ENCODE data around the gene CYP3A4.
"Not testable (repeated sequence)": the region's sequence is repeated elsewhere in the genome, so short reads cannot be mapped to it uniquely, and the experiment has no call there.

Gene CYP3A4

DNA sequence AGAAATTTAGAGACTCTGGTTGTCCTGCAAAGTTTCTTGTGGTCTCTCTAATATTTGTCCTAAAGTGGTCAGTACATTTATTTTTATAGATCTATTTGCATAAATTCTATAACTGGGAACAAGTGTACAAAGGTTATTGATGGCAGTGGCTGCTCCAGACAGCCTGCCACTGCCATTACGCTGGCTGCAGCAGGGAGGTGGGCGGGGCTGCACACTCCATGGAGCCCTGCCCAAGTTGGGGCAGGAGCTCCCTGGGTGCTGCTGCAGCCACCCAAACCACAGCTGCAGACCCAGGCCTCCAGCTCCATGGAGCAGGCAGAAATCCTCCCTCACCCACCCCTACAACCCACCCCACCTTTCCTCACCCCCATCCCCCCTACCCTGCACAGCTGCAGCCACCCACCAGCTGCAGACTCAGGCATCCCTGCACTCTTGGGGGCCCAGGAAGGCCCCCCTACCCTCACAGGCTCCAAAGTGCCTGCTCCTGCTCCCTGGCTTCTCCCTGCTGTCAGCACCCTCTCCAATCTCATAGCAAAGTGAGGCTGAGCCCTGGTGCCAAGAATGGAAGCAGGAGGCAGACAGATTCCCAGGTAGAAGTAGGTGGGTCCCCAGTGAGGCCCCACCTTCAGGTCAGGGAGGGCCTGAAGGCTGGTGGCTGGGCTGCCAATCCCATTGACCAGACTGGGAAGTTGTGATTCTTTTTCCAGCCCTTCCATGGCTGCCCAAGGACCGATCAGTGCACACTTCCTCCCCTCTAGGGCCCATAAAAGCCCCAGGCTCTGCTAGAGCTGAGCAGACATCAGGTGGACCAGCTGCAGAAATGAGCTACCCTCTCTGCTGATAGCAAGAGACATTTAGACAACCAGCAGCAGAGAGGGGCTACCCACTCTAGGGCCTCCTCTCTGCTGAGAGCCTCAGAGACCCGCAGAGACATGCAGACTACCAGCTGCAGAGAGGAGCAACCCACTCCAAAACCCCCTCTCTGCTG is 39.0 kb upstream of the CYP3A4 start:
- DNase-seq (ENCODE audit: insufficient read length, low spot score) (no peak), FAIRE-seq (no peak)
- TF ChIP-seq PAX5 (IDR thresholded peaks at IDR 0.05; ENCODE audit: insufficient read depth, low read length, severe bottlenecking), result no peak
- TF ChIP-seq POU2F2 (IDR thresholded peaks at IDR 0.05; ENCODE audit: low read depth, low read length), result no peak
- TF ChIP-seq TAF1 (IDR thresholded peaks at IDR 0.05; ENCODE audit: low read depth, low read length), result no peak
- no peak for TF ChIP-seq SPI1 (IDR thresholded peaks at IDR 0.05; ENCODE audit: low read depth, low read length)
- no peak for TF ChIP-seq POLR2AphosphoS5 (IDR thresholded peaks at IDR 0.05; ENCODE audit: low read depth, low read length)
- no peak for TF ChIP-seq POLR2A (IDR thresholded peaks at IDR 0.05; ENCODE audit: low read depth, low read length)

DNA sequence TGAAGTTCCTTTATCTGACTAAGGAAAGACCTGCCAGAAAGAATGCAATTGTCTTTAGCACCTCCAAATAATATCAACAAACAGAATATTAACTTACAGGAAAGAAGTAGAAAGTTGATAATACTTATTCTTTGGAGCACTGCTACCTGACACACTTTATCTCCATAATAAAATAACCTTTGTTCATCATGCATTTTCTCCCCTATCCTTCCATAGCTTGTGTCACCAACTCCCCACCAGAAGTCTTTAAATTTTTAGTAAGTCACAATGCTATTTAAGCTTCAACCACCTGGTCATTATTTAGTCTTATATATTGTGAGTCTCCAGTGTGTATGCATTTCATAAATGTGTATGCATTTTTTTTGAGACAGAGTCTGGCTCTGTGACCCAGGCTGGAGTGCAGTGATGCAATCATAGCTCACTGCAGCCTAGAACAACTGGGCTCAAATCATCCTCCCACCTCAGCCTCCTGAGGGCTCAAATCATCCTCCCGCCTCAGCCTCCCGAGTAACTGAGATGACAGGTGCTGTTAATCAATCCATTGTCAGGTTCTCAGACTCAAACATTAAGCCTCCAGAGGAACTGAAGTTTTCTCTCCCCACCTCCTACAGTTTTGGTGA is 36.5 kb upstream of the CYP3A4 start:
- DNase-seq (ENCODE audit: insufficient read length, low spot score) (no peak), FAIRE-seq (no peak)
- no peak for TF ChIP-seq SPI1 (IDR thresholded peaks at IDR 0.05; ENCODE audit: low read depth, low read length)
- no peak for TF ChIP-seq POU2F2 (IDR thresholded peaks at IDR 0.05; ENCODE audit: low read depth, low read length)
- no peak for TF ChIP-seq PAX5 (IDR thresholded peaks at IDR 0.05; ENCODE audit: insufficient read depth, low read length, severe bottlenecking)
- TF ChIP-seq POLR2A (IDR thresholded peaks at IDR 0.05; ENCODE audit: low read depth, low read length), result no peak
- TF ChIP-seq TAF1 (IDR thresholded peaks at IDR 0.05; ENCODE audit: low read depth, low read length), result no peak
- TF ChIP-seq POLR2AphosphoS5 (IDR thresholded peaks at IDR 0.05; ENCODE audit: low read depth, low read length), result no peak

DNA sequence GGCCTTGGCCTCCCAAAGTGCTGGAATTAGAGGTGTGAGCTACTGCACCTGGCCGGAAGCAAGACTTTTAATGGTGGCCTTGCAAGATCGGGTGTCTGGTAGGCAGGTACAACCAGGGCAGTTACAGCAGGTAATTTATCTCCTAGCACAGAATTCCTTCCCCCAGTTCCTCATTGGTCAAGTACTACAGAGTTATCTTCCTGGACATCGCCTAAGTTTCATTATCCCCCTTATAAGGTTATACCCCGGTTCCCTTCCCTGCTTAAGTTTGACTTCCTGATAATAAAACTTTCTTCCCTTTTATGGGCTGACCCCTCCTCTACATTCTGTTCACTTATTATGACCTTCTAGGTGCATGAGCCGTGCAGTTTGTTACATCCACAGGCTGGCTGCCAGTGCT is 24.8 kb upstream of the CYP3A4 start:
- no peak for DNase-seq (ENCODE audit: insufficient read length, low spot score)
- FAIRE-seq, result no peak
- TF ChIP-seq POLR2A (IDR thresholded peaks at IDR 0.05; ENCODE audit: low read depth, low read length), result no peak
- no peak for TF ChIP-seq SPI1 (IDR thresholded peaks at IDR 0.05; ENCODE audit: low read depth, low read length)
- no peak for TF ChIP-seq PAX5 (IDR thresholded peaks at IDR 0.05; ENCODE audit: insufficient read depth, low read length, severe bottlenecking)
- TF ChIP-seq TAF1 (IDR thresholded peaks at IDR 0.05; ENCODE audit: low read depth, low read length), result no peak

GRCh38 chr7:99806839-99807478 is 23.0 kb upstream of the CYP3A4 start:
- FAIRE-seq (no peak), DNase-seq (ENCODE audit: insufficient read length, low spot score) (no peak)
- no peak for TF ChIP-seq POLR2AphosphoS5 (IDR thresholded peaks at IDR 0.05; ENCODE audit: low read depth, low read length)

DNA sequence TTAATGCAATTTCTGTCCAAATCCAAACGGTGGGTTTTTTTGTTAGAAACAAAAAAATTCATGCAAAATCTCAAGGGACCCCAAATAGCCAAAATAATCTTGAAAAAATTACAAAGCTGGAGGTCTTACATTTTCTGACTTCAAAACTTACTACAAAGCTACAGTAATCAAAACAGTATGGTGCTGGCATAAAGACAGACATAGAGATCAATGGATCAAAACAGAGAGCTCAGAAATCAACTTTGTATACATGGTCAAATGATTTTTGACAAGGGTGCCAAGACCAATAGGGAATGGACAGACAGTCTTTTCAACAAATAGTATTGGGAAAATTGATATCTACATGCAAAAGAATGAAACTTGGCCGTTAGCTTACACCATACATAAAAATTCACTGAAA is 21.7 kb upstream of the CYP3A4 start:
- TF ChIP-seq POLR2A (IDR thresholded peaks at IDR 0.05; ENCODE audit: low read depth, low read length), result no peak
- no peak for TF ChIP-seq POLR2AphosphoS5 (IDR thresholded peaks at IDR 0.05; ENCODE audit: low read depth, low read length)
- TF ChIP-seq POU2F2 (IDR thresholded peaks at IDR 0.05; ENCODE audit: low read depth, low read length), result no peak
- TF ChIP-seq SPI1 (IDR thresholded peaks at IDR 0.05; ENCODE audit: low read depth, low read length), result no peak
- no peak for TF ChIP-seq PAX5 (IDR thresholded peaks at IDR 0.05; ENCODE audit: insufficient read depth, low read length, severe bottlenecking)
- TF ChIP-seq TAF1 (IDR thresholded peaks at IDR 0.05; ENCODE audit: low read depth, low read length), result no peak
- FAIRE-seq, result no peak
- no peak for DNase-seq (ENCODE audit: insufficient read length, low spot score)

GRCh38 chr7:99803118-99803517 is 19.1 kb upstream of the CYP3A4 start:
- not testable (repeated sequence) for FAIRE-seq; DNase-seq (ENCODE audit: insufficient read length, low spot score)

GRCh38 chr7:99801407-99801806 is 17.4 kb upstream of the CYP3A4 start:
- not testable (repeated sequence) for FAIRE-seq; DNase-seq (ENCODE audit: insufficient read length, low spot score)

DNA sequence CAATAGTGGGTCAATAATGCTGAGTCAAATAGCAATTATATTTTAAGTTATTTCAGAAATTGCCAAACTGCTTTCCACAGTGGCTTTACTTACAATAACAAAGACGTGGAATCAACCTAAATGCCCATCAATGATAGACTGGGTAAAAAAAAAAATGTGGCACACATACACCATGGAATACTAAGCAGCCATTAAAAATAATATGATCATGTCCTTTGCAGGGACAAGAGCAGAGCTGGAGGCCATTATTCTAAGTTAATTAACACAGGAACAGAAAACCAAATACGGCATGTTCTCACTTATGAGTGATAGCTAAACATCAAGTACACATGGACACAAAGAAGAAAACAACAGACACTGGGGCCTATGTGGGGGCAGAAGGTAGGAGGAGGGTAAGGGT is 15.0 kb upstream of the CYP3A4 start:
- no peak for DNase-seq (ENCODE audit: insufficient read length, low spot score)
- TF ChIP-seq POU2F2 (IDR thresholded peaks at IDR 0.05; ENCODE audit: low read depth, low read length) (no peak), POLR2AphosphoS5 (IDR thresholded peaks at IDR 0.05; ENCODE audit: low read depth, low read length) (no peak), TAF1 (IDR thresholded peaks at IDR 0.05; ENCODE audit: low read depth, low read length) (no peak)
- no peak for FAIRE-seq

GRCh38 chr7:99795864-99796263 is 11.9 kb upstream of the CYP3A4 start:
- not testable (repeated sequence) for DNase-seq (ENCODE audit: insufficient read length, low spot score); FAIRE-seq

- TF ChIP-seq TAF1 (IDR thresholded peaks at IDR 0.05; ENCODE audit: low read depth, low read length) (no peak), POLR2AphosphoS5 (IDR thresholded peaks at IDR 0.05; ENCODE audit: low read depth, low read length) (no peak), SPI1 (IDR thresholded peaks at IDR 0.05; ENCODE audit: low read depth, low read length) (no peak), POU2F2 (IDR thresholded peaks at IDR 0.05; ENCODE audit: low read depth, low read length) (no peak), PAX5 (IDR thresholded peaks at IDR 0.05; ENCODE audit: insufficient read depth, low read length, severe bottlenecking) (no peak), POLR2A (IDR thresholded peaks at IDR 0.05; ENCODE audit: low read depth, low read length) (no peak)
- no peak for DNase-seq (ENCODE audit: insufficient read length, low spot score)
- FAIRE-seq, result no peak
Observed at GRCh38 chr7:99794585-99795502, 10.9 kb upstream of the CYP3A4 start.
